Mucosa of descending colon (tissue), 3 donors: ENCODE data around the gene LRRC8E. TPM values are rescaled to one million over a fixed set of nuclear protein-coding genes. Genes with fewer than 3 reads are reported as not detected.

Experiments
- ATAC-seq: fragments of 200-7000 bp; cut with Tn5 transposase; one replicate; pipeline ENCODE4 v1.9.1; 2020; ENCODE audit warnings: mild to moderate bottlenecking, moderate library complexity
- DNase-seq, 3 donors: peaks; one replicate each; pipeline ENCODE4 v3.0.0-alpha.2; 2020
- H3K36me3 ChIP-seq: fragments of 200-600 bp; one replicate; pipeline ENCODE4 v1.8.0; 2021; ENCODE audit warnings: low read depth, mild to moderate bottlenecking
- H3K4me1 ChIP-seq: fragments of 200-600 bp; one replicate; pipeline ENCODE4 v1.8.0; 2021; ENCODE audit warnings: low read depth, mild to moderate bottlenecking
- H3K4me3 ChIP-seq: fragments of 200-600 bp; one replicate; pipeline ENCODE4 v1.8.0; 2021; ENCODE audit warnings: mild to moderate bottlenecking
- H3K9me3 ChIP-seq: fragments of 200-600 bp; one replicate; pipeline ENCODE4 v1.8.0; 2021; ENCODE audit warnings: mild to moderate bottlenecking
- intact Hi-C, 2 donors: fragments of 100-400 bp; cut with DNase I in 1 of 2; cut with micrococcal nuclease in 1 of 2; formaldehyde crosslinking; loops; one replicate each; pipeline versions ENCODE4 v1.11.0 to v1.11.1; 2022; cut with DNase I, micrococcal nuclease
- total RNA-seq, 3 donors: library from RNA; stranded (reverse); fragmentation: NEBNext Ultra II Directional in 2 of 3; extraction: Animal tissue kit (Norgen Biotek cat#: 25700) in 2 of 3; gene quantifications; one replicate each; pipeline versions ENCODE4 v1.2.1 to v1.2.4, GENCODE V29; 2021 to 2023
- TF ChIP-seq, protein P1 (sequence below): fragments of 200-600 bp; IDR thresholded peaks from one replicate; pipeline ENCODE4 v1.8.0; 2022; ENCODE audit warnings: antibody characterized with exemption, mild to moderate bottlenecking
- donor health status: DM: no; HTN: no; CAD: no; lungs with moderate emphysema.
- donor health status: DM: no; HTN: no; CAD: no.
- donor health status: DM: no; HTN: yes; CAD: no.

The LRRC8E gene
- total RNA-seq, 3 donors from 2014 or later: 0.32 to 1.5 (median 1.3) TPM

DNA sequence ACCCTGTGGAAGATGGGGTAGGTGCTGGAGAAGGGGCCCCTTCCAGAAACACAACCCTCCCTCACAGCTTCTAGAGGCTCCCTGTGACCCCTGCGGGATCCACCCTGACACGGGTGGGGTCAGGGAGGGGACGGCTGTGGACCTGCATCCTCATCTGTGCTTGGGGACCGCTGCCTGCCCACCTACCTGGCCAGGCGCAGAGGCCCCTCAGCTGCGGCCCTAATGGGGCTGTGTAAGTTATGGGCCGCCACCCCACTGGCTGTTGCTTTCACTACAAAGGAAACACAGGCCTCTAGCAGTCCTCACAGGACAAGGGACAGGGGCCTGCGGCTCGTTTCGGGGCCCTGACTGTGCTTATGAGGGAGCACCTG, 44.6 kb downstream of the LRRC8E start:
- TF ChIP-seq, protein P1, sequence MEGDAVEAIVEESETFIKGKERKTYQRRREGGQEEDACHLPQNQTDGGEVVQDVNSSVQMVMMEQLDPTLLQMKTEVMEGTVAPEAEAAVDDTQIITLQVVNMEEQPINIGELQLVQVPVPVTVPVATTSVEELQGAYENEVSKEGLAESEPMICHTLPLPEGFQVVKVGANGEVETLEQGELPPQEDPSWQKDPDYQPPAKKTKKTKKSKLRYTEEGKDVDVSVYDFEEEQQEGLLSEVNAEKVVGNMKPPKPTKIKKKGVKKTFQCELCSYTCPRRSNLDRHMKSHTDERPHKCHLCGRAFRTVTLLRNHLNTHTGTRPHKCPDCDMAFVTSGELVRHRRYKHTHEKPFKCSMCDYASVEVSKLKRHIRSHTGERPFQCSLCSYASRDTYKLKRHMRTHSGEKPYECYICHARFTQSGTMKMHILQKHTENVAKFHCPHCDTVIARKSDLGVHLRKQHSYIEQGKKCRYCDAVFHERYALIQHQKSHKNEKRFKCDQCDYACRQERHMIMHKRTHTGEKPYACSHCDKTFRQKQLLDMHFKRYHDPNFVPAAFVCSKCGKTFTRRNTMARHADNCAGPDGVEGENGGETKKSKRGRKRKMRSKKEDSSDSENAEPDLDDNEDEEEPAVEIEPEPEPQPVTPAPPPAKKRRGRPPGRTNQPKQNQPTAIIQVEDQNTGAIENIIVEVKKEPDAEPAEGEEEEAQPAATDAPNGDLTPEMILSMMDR: no peak
- DNase-seq (no peak), ATAC-seq (no peak)
- no peaks in the 10 kb centered on the region for H3K9me3 ChIP-seq
- no peaks in the 10 kb centered on the region for H3K36me3 ChIP-seq
- H3K4me1 ChIP-seq: peaks cover 3% of the 10 kb centered on the region
- H3K4me3 ChIP-seq: no peak overlapping the region
- intact Hi-C loops: no loop called here

DNA sequence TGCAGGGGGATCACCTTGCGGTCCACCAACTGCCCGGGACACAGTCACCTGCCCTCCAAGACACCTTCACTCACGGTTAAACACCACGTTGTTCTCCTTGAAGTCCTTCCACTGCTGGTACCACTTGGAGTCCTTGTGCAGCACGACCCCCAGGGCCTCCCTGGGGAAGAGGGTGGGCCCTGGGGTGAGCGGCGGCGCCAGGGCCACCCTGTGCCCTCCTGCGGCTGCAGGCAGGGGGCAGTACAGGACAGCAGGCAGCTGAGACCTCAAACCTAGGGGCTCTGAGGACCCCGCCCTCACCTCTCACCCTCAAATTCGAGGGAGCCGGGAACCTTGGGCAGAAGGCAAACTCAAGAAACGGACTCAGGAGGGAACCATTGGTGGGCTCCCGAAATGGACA, 45.1 kb downstream of the LRRC8E start:
- Histone ChIP-seq H3K4me3 (no peak overlapping the region), H3K9me3 (no peaks in the 10 kb centered on the region), H3K4me1 (peaks cover 3% of the 10 kb centered on the region), H3K36me3 (no peaks in the 10 kb centered on the region)
- intact Hi-C loops: no loop called here
- DNase-seq: no peak
- TF ChIP-seq, protein P1: no peak
- no peak for ATAC-seq

DNA sequence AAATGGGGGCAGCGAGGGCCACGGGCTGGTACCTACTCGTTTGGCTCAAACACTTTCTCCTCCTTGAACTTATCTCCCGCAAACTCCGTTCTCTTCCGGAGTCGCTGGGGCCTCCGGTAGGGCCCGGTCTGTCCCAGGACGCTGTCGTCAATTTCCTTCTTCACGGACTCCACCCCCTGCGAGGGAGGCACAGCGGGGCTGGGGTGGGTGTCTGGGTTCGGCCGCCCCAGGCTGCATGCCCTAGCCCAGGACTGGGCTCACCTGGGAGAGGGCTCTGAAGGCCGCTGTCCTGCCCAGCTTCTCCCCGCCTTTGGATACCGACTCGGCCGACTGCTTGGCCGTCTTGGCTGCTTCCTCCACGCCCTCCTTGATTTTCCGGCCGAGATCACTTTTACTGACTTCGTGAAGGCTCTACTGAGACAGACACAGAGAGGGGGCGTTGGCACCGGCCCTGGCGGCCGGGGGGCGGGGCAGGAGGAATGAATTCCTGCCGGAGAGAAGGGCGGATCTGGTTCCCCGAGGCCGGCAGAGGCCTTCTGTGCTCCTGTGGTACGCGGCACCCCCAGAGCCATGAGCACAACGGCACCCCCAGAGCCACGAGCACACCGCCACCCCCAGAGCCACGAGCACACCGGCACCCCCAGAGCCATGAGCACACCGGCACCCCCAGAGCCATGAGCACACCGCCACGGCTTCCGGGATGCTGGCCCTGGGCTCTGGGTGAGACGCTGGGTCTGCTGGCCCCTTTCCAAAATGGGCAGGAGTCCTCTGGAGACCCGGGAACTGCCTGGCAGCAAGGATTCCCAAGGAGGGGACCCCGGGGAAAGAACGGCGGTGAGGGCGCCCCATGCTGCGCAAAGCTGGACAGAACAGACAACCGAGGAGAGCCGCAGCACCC, 45.8 kb downstream of the LRRC8E start:
- ATAC-seq (peak; percentile 60), DNase-seq (peak in 1 of 3 donors; percentile 57)
- intact Hi-C loops: no loop called here
- TF ChIP-seq, protein P1: no peak
- no peaks in the 10 kb centered on the region for H3K36me3 ChIP-seq
- no peaks in the 10 kb centered on the region for H3K9me3 ChIP-seq
- peaks cover 3% of the 10 kb centered on the region for H3K4me1 ChIP-seq
- H3K4me3 ChIP-seq: no peak overlapping the region

DNA sequence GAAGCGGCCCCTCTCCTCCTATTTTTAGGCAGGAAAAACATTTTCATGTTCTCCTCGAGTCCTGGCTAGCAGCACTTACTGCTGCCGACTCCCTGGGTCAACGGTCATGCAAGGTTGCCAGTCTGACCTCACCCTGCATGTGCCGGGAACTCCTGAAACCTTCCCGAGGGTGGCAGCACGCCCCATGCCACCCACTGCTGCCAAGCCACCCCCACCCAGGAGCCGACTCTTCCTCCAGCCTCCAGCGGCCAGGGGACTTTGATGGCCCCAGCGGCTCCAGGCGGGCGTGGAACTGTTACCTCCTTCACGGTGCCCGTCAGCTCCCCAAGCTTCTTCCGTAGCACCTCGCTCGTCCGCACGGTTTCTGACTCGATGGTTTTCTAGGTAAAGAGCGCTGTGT, 46.5 kb downstream of the LRRC8E start:
- H3K36me3 ChIP-seq: no peaks in the 10 kb centered on the region
- no peaks in the 10 kb centered on the region for H3K4me1 ChIP-seq
- DNase-seq (no peak), ATAC-seq (no peak)
- no peaks in the 10 kb centered on the region for H3K9me3 ChIP-seq
- TF ChIP-seq, protein P1: no peak
- no peak overlapping the region for H3K4me3 ChIP-seq
- intact Hi-C loops: no loop called here

DNA sequence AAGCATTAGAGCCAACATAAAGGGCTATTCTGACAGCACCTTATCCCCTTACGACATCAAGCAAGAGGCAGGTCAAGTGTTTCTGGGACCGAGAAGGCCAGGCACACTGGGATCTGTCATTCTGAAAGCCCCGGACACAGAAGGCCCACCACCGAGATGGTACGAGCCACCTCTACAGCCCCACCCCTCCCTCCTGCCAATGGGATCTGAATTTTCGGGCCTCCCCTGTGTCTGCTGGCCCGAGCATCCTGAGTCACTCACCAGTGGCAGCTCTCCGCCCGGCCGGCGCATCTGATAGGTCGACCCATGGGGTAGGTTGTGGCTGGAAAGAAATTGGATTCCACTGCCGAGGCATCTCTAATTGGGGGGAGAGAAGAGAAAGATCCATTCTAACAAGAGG, 52.5 kb downstream of the LRRC8E start:
- ATAC-seq: no peak
- Histone ChIP-seq H3K4me1 (peaks cover 10% of the 10 kb centered on the region), H3K36me3 (peaks cover 3% of the 10 kb centered on the region), H3K4me3 (no peak overlapping the region), H3K9me3 (no peaks in the 10 kb centered on the region)
- DNase-seq: peak in 1 of 3 donors; percentile 37
- intact Hi-C loops: loop anchor here (10.0 kb wide), 1 partner anchor 314 kb away; no protein-coding TSS in a partner anchor
- TF ChIP-seq, protein P1: no peak
